HUES64 (cell line): Measurements from ENCODE around the gene TCHH.
"Not testable (repeated sequence)": the region's sequence is repeated elsewhere in the genome, so short reads cannot be mapped to it uniquely, and the experiment has no call there.

ENCODE experiments used
- H3K27ac ChIP-seq: 2 replicates; pipeline ENCODE4 v1.7.0; 2013; ENCODE audit warnings: low read depth, low read length, inconsistent platforms
- H3K27me3 ChIP-seq: 2 replicates; pipeline ENCODE4 v1.6.1; 2013; ENCODE audit warnings: mild to moderate bottlenecking, low read length; ENCODE audit not compliant: insufficient read depth
- H3K36me3 ChIP-seq: 2 replicates; pipeline ENCODE4 v1.6.1; 2013; ENCODE audit warnings: mild to moderate bottlenecking, low read length; ENCODE audit not compliant: insufficient read depth
- H3K4me1 ChIP-seq: 2 replicates; pipeline ENCODE4 v1.6.1; 2013; ENCODE audit warnings: mild to moderate bottlenecking, low read length, moderate library complexity; ENCODE audit not compliant: insufficient read depth
- H3K4me3 ChIP-seq: 2 replicates; pipeline ENCODE4 v1.5.1; 2013; ENCODE audit warnings: mild to moderate bottlenecking, low read length, moderate library complexity
- H3K9ac ChIP-seq: 2 replicates; pipeline ENCODE4 v1.6.1; 2013; ENCODE audit warnings: mild to moderate bottlenecking, low read depth, low read length
- H3K9me3 ChIP-seq: 2 replicates; pipeline ENCODE4 v1.6.1; 2013; ENCODE audit warnings: low read depth, low read length; ENCODE audit not compliant: insufficient read depth
- WGBS: fragments of 150-250, 120-280 bp; methylation state at CpG from one replicate; pipeline ENCODE4 v1.1.7; 2013; ENCODE audit warnings: missing lambda C conversion rate; 5-methylcytosine and 5-hydroxymethylcytosine counted together

TCHH gene

DNA sequence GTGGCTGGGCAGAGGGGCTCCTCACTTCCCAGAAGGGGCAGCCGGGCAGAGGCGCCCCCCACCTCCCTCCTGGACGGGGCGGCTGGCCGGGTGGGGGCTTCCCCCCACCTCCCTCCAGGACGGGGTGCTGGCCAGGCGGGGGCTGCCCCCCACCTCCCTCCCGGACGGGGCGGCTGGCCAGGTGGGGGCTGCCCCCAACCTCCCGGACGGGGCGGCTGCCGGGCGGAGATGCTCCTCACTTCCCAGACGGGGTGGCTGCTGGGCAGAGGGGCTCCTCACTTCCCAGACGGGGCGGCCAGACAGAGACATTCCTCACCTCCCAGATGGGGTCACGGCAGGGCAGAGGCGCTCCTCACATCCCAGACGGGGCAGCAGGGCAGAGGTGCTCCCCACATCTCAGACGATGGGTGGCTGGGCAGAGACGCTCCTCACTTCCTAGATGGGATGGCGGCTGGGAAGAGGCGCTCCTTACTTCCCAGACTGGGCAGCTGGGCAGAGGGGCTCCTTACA is 29.5 kb upstream of the TCHH start:
- H3K4me1 ChIP-seq, H3K4me3 ChIP-seq, H3K27me3 ChIP-seq, H3K27ac ChIP-seq, H3K36me3 ChIP-seq, H3K9ac ChIP-seq: not testable (repeated sequence)
- 91% methylated on average over 25 of the region's 25 CpGs for WGBS
- peaks cover 45% of the 10 kb centered on the region for H3K9me3 ChIP-seq

DNA sequence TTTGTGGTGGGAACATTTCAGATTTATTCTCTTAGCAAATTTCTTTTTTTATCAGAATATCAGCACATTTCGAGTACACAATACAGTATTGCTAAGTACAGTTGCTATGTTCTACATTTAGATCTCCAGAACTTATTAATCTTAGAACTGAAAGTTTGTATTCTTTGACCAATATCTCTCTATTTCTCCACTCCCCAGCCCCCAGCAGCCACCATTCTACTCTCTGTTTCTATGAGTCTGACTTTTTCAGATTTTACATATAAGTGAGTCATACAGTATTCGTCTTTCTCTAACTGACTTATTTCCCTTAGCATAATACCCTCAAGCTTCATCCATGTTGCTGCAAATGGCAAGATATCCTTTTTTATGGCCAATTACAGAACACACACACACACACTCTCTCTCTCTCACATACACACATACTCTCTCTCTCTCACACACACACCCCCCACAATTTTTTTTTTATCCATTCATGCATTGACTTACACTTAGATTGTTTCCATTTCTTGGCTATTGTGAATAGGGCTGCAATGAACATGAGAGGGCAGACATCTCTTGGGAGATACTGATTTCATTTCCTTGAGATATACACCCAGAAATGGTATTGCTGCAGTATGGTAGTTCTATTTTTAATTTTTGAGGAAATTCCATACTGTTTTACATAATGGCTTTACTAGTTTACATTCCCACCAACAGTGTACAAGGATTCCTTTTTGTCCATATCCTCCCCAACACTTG is 28.1 kb upstream of the TCHH start:
- H3K36me3 ChIP-seq = no peaks in the 10 kb centered on the region
- H3K27ac ChIP-seq = no peak overlapping the region
- H3K9me3 ChIP-seq = peaks cover 31% of the 10 kb centered on the region
- H3K27me3 ChIP-seq = no peaks in the 10 kb centered on the region
- H3K4me1 ChIP-seq = no peaks in the 10 kb centered on the region
- H3K9ac ChIP-seq = no peak overlapping the region
- 92% methylated on average over 1 of the region's 2 CpGs for WGBS
- H3K4me3 ChIP-seq = no peak overlapping the region

GRCh38 chr1:152141971-152142584 is 26.8 kb upstream of the TCHH start:
- H3K4me1 ChIP-seq = no peaks in the 10 kb centered on the region
- WGBS = 5% methylated on average over 1 of the region's 1 CpG
- no peaks in the 10 kb centered on the region for H3K36me3 ChIP-seq

DNA sequence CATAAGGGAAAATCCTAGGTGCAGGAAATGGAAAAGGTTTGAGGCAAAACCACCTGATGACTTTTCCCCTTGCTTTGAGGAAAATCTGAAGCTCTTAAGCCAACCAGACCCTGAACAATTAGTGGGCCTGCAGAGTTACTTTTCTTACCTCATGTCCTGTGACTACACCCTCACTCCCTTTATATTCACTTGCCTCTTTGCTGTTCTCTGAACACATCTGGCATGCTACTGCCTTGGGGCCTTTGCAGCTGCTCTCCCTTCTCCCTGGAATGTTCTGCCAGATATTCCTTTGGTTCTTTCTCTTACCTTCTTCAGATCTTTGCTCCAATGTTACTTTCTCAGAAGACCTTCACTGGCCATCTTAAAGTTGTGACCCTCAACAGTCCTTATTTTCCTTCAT is 22.0 kb upstream of the TCHH start:
- Histone ChIP-seq H3K9me3 (peaks cover 20% of the 10 kb centered on the region), H3K36me3 (no peaks in the 10 kb centered on the region), H3K9ac (no peak overlapping the region), H3K4me1 (no peaks in the 10 kb centered on the region), H3K27ac (no peak overlapping the region), H3K4me3 (no peak overlapping the region), H3K27me3 (no peaks in the 10 kb centered on the region)

More at GRCh38 chr1:152141971-152142584, 26.8 kb upstream of the TCHH start:
- Histone ChIP-seq H3K27me3 (no peaks in the 10 kb centered on the region), H3K4me3 (no peak overlapping the region), H3K9me3 (peaks cover 25% of the 10 kb centered on the region), H3K27ac (no peak overlapping the region), H3K9ac (no peak overlapping the region)

- H3K4me3 ChIP-seq = no peak overlapping the region
- no peaks in the 10 kb centered on the region for H3K36me3 ChIP-seq
- H3K27ac ChIP-seq = no peak overlapping the region
- peaks cover 27% of the 10 kb centered on the region for H3K9me3 ChIP-seq
- no peaks in the 10 kb centered on the region for H3K4me1 ChIP-seq
- no peak overlapping the region for H3K9ac ChIP-seq
- H3K27me3 ChIP-seq = no peaks in the 10 kb centered on the region
Observed at GRCh38 chr1:152130186-152130585, 14.9 kb upstream of the TCHH start.

DNA sequence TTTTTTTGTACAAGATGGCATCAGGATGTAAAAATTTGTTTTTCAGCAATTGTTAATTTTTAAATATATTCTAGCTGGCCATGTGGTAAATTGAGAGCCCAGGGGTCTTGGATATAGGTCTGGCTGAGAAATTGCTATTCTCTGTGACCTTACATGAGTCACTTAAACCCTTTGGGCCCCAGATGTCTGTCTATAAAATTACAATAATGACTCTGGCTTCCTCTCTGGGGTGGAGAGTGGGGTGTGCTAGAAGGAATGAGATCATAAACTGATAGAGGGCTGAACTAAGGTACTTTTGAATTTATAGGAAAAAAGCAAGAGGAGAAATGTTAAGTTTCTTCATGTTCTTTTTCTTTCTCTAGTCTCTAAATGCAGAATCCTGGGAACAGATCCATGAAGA is 12.4 kb upstream of the TCHH start:
- H3K27ac ChIP-seq = no peak overlapping the region
- H3K36me3 ChIP-seq = no peaks in the 10 kb centered on the region
- no peak overlapping the region for H3K9ac ChIP-seq
- H3K27me3 ChIP-seq = no peaks in the 10 kb centered on the region
- no peak overlapping the region for H3K4me3 ChIP-seq
- H3K4me1 ChIP-seq = no peaks in the 10 kb centered on the region
- H3K9me3 ChIP-seq = peaks cover 19% of the 10 kb centered on the region

DNA sequence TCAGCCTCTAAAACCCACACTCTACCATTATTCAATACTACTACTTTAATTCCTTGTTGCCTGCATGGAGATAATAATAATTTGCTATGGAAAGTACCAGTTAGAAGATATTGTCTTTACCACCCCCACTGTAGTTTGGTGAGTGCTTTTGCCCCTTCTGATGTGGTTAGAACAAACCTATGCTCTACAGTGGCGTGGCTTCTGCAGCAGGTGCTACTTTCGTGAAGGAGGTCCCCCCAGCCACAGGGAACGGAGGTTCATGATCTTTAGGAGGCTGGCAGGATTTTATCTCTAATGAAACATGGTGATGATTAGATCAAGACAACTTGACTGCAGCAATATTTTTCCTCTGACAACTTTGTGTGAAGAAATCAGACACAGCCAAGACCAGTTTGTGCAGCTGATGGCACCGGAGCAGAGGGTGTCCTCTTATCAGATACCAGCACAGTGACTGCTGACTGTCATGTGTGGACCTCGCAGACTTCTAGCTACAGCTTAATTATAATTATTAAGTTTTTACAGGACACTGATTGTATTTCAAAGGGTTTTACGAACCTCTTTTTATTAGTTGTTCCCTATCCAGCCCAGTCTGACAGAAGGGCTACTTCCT is 10.7 kb upstream of the TCHH start:
- 65% methylated on average over 5 of the region's 6 CpGs for WGBS
- Histone ChIP-seq H3K4me1 (no peaks in the 10 kb centered on the region), H3K27ac (no peak overlapping the region), H3K9ac (no peak overlapping the region), H3K27me3 (no peaks in the 10 kb centered on the region), H3K36me3 (no peaks in the 10 kb centered on the region), H3K4me3 (no peak overlapping the region), H3K9me3 (peaks cover 17% of the 10 kb centered on the region)

DNA sequence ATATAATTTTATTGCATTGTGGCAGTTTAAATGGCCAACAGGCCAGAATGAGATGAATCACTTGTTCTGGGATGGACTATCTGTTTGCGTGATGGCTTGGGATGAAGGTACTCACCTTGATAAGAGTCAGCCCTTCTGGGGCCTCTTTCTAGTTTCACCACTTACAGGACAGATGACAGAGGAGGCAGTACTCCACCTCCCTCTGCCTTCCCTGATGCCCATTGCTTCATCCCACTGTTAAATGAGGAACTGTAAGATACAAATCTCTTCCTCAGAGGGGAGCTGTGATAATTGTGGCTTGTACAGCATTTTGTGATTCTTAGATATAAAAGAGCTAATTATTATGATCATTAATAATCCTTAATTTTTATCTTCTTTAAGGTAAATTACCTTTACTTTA is 3.7 kb upstream of the TCHH start:
- 81% methylated on average over 1 of the region's 1 CpG for WGBS

GRCh38 chr1:152112885-152113432 is 2.3 kb downstream of the TCHH start:
- Histone ChIP-seq H3K4me3 (peak overlapping the region; percentile 41), H3K9ac (no peak overlapping the region), H3K36me3 (no peaks in the 10 kb centered on the region), H3K27ac (no peak overlapping the region), H3K27me3 (peaks cover 98% of the 10 kb centered on the region), H3K9me3 (peaks cover 39% of the 10 kb centered on the region; the same call in 1 of the 2 replicates), H3K4me1 (peaks cover 5% of the 10 kb centered on the region; the same call in 1 of the 2 replicates)
- WGBS = 86% methylated on average over 12 of the region's 13 CpGs

More for the DNA sequence above, 3.7 kb upstream of the TCHH start:
- Histone ChIP-seq H3K4me1 (no peaks in the 10 kb centered on the region), H3K9ac (no peak overlapping the region), H3K36me3 (no peaks in the 10 kb centered on the region), H3K27me3 (peaks cover 49% of the 10 kb centered on the region), H3K9me3 (peaks cover 11% of the 10 kb centered on the region; the same call in 1 of the 2 replicates), H3K4me3 (no peak overlapping the region), H3K27ac (no peak overlapping the region)

DNA sequence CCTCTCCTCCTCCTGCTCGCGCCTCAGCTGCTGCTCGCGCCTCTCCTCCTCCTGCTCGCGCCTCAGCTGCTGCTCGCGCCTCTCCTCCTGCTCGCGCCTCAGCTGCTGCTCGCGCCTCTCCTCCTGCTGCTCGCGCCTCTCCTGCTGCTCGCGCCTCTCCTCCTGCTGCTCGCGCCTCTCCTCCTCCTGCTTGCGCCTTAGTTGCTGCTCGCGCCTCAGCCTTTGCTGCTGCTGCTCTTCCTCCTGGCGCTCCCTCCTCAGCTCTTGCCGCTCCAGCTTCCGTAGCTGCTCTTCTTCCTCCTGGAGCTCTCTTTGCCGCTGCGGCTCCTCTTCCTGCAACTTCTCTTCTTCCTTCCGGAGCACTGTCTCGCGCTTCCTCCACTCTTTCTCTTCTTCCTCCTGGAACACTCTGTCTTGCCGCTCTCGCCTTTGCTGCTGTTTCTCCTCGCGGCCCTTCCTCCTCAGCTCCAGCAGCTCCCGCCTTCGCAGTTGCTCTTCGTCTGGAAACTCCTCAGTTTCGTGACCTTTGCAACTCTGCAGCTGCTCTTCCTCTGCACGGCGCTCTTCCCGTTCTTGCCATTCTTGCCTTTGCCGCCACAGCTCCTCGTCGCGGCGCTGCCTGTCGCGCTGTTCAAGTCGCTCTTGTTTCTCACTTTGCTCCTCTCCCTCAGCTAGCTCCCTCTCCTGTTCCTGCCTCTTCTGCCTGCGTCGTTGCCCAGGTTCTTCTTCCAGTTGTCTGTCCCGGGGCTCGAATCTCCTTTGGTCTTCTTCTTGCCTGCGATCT is 3.0 kb downstream of the TCHH start:
- 65% methylated on average over 53 of the region's 53 CpGs for WGBS
- Histone ChIP-seq H3K9me3 (peaks cover 44% of the 10 kb centered on the region; the same call in 1 of the 2 replicates), H3K4me1 (peaks cover 5% of the 10 kb centered on the region; the same call in 1 of the 2 replicates), H3K4me3 (peak overlapping the region; percentile 41), H3K27ac (no peak overlapping the region), H3K9ac (no peak overlapping the region), H3K27me3 (peaks cover 100% of the 10 kb centered on the region), H3K36me3 (no peaks in the 10 kb centered on the region)
